PC-3 (cell line): Measurements from ENCODE around the gene ISCA2. TPM values are rescaled to one million over a fixed set of nuclear protein-coding genes. Genes with fewer than 3 reads are reported as not detected.

Source experiments
- ATAC-seq: fragments of 200-7000 bp; cut with Tn5 transposase; 2 replicates; pipeline ENCODE4 v1.9.1; 2020; ENCODE audit warnings: mild to moderate bottlenecking, moderate library complexity
- BruUV-seq: library from RNA; stranded (reverse); fragments of 400-500 nt; replicated peaks from 2 replicates; lab custom pipeline; 2021; lab: Mats Ljungman, UMichigan
- CTCF ChIA-PET: fragments of 300-600 bp; sonication (Branson Sonifier 250); formaldehyde crosslinking; loops from one replicate; lab custom pipeline; 2022; ENCODE audit warnings: antibody characterized with exemption; lab: Charles Lee
- POLR2A ChIA-PET: fragments of 300-600 bp; sonication (Branson Sonifier 250); formaldehyde crosslinking; loops from one replicate; lab custom pipeline; 2022; ENCODE audit warnings: antibody characterized with exemption; ENCODE audit not compliant: unreplicated experiment; lab: Charles Lee
- DNase-seq: peaks from one replicate; pipeline ENCODE4 v3.0.0-alpha.2; 2015
- H2AFZ ChIP-seq: fragments of 300-600 bp; sonication (generic); 2 replicates; pipeline ENCODE4 v1.6.0; 2016; ENCODE audit warnings: antibody characterized with exemption, low read length
- H3F3A ChIP-seq: fragments of 300-600 bp; sonication (generic); one replicate; pipeline ENCODE4 v1.6.0; 2017; ENCODE audit warnings: antibody characterized with exemption, low read length, control low read depth, mild to moderate bottlenecking; ENCODE audit not compliant: unreplicated experiment
- H3K27ac ChIP-seq: fragments of 300-600 bp; sonication (generic); 2 replicates; pipeline ENCODE4 v1.5.1; 2016; ENCODE audit warnings: mild to moderate bottlenecking, low read length
- H3K27me3 ChIP-seq: fragments of 300-600 bp; sonication (generic); 2 replicates; pipeline ENCODE4 v1.6.1; 2016; ENCODE audit warnings: low read length, mixed read lengths
- H3K36me3 ChIP-seq: fragments of 300-600 bp; sonication (generic); 2 replicates; pipeline ENCODE4 v1.6.1; 2016; ENCODE audit warnings: low read depth, mixed run types, low read length, mixed read lengths
- H3K4me1 ChIP-seq: fragments of 300-600 bp; sonication (generic); 2 replicates; pipeline ENCODE4 v1.5.1; 2016; ENCODE audit warnings: low read length; ENCODE audit not compliant: insufficient read depth
- H3K4me2 ChIP-seq: fragments of 300-600 bp; sonication (generic); 2 replicates; pipeline ENCODE4 v1.6.0; 2016; ENCODE audit warnings: low read length
- H3K4me3 ChIP-seq: fragments of 300-600 bp; sonication (generic); 2 replicates; pipeline ENCODE4 v1.5.1; 2016; ENCODE audit warnings: mild to moderate bottlenecking, low read length, mixed read lengths
- H3K79me2 ChIP-seq: fragments of 300-600 bp; sonication (generic); 2 replicates; pipeline ENCODE4 v1.6.1; 2017; ENCODE audit warnings: low read length, mixed read lengths
- H3K9ac ChIP-seq: fragments of 300-600 bp; sonication (generic); 2 replicates; pipeline ENCODE4 v1.6.0; 2016; ENCODE audit warnings: mild to moderate bottlenecking, low read length
- H3K9me2 ChIP-seq: fragments of 300-600 bp; sonication (generic); replicated peaks from 2 replicates; pipeline ENCODE4 v1.6.1; 2016; ENCODE audit warnings: mixed run types, low read length, mixed read lengths
- H3K9me3 ChIP-seq: fragments of 300-600 bp; sonication (generic); 2 replicates; pipeline ENCODE4 v1.6.1; 2016; ENCODE audit warnings: low read length, mixed read lengths
- H4K20me1 ChIP-seq: fragments of 300-600 bp; sonication (generic); 2 replicates; pipeline ENCODE4 v1.6.1; 2016; ENCODE audit warnings: low read length, mixed read lengths
- CTCF ChIP-seq: fragments of 300-600 bp; sonication (generic); conservative IDR thresholded peaks from 2 replicates; pipeline ENCODE4 v1.5.1; 2017; ENCODE audit warnings: antibody characterized with exemption, low read depth, mild to moderate bottlenecking, low read length
- EZH2 ChIP-seq: fragments of 300-600 bp; sonication (generic); IDR thresholded peaks from one replicate; pipeline ENCODE4 v1.6.1; 2017; ENCODE audit warnings: antibody characterized with exemption, mild to moderate bottlenecking, low read length; ENCODE audit not compliant: unreplicated experiment
- EZH2phosphoT487 ChIP-seq: fragments of 300-600 bp; sonication (generic); IDR thresholded peaks from 2 replicates; pipeline ENCODE4 v1.6.1; 2018; ENCODE audit warnings: mild to moderate bottlenecking, antibody characterized with exemption, low read length, borderline replicate concordance
- intact Hi-C: fragments of 100-400 bp; cut with micrococcal nuclease; formaldehyde crosslinking; loops from 2 replicates; pipeline ENCODE4 v1.9.0; 2023
- total RNA-seq: library from RNA; depleted of rRNA; stranded (reverse); fragments of >200 nt; gene quantifications from 2 replicates; pipeline ENCODE4 v1.2.3, GENCODE V29; 2014

ISCA2 gene
- total RNA-seq, 1 experiment from 2014 or later, result 30.1 TPM

GRCh38 chr14:74516451-74517160 lies 23.0 kb downstream of the ISCA2 start:
- no TSS peak for BruUV-seq
- Histone ChIP-seq H2AFZ (no peak overlapping the region), H3K4me1 (no peaks in the 10 kb centered on the region), H4K20me1 (no peaks in the 10 kb centered on the region), H3K27ac (no peak overlapping the region), H3K4me3 (no peak overlapping the region), H3K4me2 (no peak overlapping the region), H3K9ac (no peak overlapping the region), H3K9me3 (no peaks in the 10 kb centered on the region), H3F3A (no peaks in the 10 kb centered on the region), H3K79me2 (no peaks in the 10 kb centered on the region), H3K27me3 (no peaks in the 10 kb centered on the region), H3K36me3 (no peaks in the 10 kb centered on the region), H3K9me2 (no peaks in the 10 kb centered on the region)
- DNase-seq (peak; percentile 39), ATAC-seq (peak; percentile 70)
- TF ChIP-seq EZH2phosphoT487 (no peak), CTCF (no peak), EZH2 (no peak)
- intact Hi-C loops, result no loop called here
- ChIA-PET CTCF (no interaction called here), POLR2A (no interaction called here)

- no peak for ATAC-seq
Observed at GRCh38 chr14:74517731-74518130, 24.2 kb downstream of the ISCA2 start.

More at GRCh38 chr14:74517731-74518130, 24.2 kb downstream of the ISCA2 start:
- Histone ChIP-seq H3K9me3 (no peaks in the 10 kb centered on the region), H3K4me2 (no peak overlapping the region), H3K27ac (no peak overlapping the region), H4K20me1 (no peaks in the 10 kb centered on the region), H3K4me3 (no peak overlapping the region), H3K79me2 (no peaks in the 10 kb centered on the region), H3K4me1 (no peaks in the 10 kb centered on the region), H2AFZ (no peak overlapping the region), H3K36me3 (no peaks in the 10 kb centered on the region), H3K9ac (no peak overlapping the region), H3K27me3 (no peaks in the 10 kb centered on the region), H3K9me2 (no peaks in the 10 kb centered on the region), H3F3A (no peaks in the 10 kb centered on the region)
- BruUV-seq, result no TSS peak
- POLR2A ChIA-PET, result no interaction called here
- CTCF ChIA-PET, result no interaction called here
- intact Hi-C loops, result no loop called here
- DNase-seq, result no peak
- no peak for TF ChIP-seq EZH2
- TF ChIP-seq CTCF, result no peak
- no peak for TF ChIP-seq EZH2phosphoT487
